HS-5 (cell line): ENCODE data around the gene ATF5.

Experiments
- DNase-seq: peaks from one replicate; pipeline ENCODE4 v3.0.0-alpha.2; 2012; ENCODE audit warnings: low read depth

ATF5 gene, protein sequence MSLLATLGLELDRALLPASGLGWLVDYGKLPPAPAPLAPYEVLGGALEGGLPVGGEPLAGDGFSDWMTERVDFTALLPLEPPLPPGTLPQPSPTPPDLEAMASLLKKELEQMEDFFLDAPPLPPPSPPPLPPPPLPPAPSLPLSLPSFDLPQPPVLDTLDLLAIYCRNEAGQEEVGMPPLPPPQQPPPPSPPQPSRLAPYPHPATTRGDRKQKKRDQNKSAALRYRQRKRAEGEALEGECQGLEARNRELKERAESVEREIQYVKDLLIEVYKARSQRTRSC

DNA sequence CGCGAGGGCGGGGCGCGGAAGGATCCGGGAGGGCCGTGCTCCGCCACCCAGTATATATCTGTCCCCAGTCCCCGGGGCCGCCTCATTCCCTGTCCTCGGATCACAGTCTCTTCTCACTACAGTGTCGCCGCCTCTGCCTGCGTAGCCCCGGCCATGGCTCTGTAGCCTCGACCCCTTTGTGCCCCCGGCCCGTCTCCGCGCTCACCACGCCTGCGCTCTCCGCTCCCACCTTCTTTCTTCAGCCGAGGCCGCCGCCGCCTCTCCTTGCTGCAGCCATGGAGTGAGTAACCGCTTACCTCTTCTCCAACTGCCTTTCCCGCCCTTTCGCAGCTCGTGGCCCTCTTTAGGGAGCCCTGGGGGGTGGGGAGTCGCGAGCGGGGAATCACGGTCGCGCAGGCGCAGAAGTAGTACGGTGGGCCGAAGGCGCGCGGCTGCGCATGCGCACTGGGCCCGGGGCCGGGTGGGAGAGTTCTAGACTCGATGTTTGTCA is at the start of gene ATF5, which contains the start of gene NUP62:
Gene ATF5, plus strand, starts transcription at position 85 of the 490 bp plus-strand sequence. CDS start 1,646 bp downstream, outside the sequence.
Gene NUP62, minus strand, starts transcription at position 384 of the 490 bp plus-strand sequence. CDS start 19,697 bp downstream, outside the sequence.
- peak; percentile 57 for DNase-seq

DNA sequence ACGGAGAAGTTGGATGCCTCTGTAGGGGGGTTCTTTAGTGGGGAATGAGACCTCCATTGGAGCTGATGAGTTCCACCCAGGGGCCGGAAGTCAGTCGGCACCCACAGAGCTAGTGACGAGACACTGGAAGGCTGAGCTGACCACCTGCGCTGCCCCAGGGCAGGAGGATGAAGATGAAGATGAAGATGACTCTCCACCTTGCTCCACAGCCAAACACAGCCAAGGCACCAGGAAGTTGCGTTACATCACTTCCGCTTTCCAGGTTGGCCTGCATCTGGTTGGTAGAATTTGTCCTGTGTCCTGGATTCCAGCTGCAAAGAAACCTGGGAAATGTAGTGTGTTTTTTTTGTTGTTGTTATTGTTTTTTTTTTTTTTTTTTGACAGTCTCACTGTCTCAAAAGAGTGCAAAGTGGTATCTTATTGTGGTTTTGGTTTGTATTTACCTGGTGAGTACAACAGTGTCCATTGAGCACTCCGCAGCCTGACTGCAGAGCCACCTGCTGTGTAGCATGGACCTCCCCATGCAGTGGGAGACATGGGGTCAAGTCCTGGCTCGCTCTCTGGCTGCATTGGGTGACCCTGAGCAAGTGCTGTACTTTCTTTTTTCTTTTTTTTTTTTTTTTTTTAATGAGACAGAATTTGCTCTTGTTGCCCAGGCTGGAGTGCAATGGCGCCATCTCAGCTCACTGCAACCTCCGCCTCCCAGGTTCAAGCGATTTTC is 49.6 kb upstream of the ATF5 start:
- no peak for DNase-seq

DNA sequence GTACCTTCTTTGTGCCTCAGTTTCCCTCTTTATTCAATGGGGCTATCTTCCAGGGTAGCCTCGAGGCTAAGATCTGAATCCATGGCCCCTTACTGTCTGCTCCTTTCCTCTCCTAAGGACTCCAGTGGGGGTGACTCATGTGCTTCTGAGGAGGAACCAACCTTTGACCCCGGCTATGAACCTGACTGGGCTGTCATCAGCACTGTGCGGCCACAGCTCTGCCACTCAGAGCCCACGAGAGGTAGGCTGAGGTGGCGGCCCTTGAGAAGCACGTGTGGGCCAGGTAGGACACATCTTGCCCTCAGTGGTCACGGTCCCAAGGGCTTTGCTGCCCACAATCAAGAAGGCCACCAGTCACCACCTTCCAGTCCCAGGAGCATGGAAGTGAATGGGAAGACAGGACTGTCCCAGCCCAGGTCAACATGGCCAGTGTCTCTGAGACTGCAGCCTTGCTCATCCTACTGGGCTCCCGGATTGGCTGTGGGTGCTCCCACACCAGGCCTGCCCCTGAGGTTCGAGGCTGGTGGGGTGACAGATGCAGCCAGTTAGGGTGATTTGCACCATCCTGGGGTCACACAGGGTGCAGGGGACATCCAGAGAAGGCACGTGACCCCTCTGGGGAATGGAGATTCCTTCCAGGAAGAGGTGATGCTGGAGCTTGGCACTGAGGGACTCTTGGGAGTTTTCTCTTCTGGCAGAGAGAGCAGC is 48.7 kb upstream of the ATF5 start:
- DNase-seq, result no peak

- no peak for DNase-seq
Measured at GRCh38 chr19:49881186-49881585, 47.8 kb upstream of the ATF5 start.

- DNase-seq, result no peak
Measured at GRCh38 chr19:49881672-49882394, 47.2 kb upstream of the ATF5 start.

DNA sequence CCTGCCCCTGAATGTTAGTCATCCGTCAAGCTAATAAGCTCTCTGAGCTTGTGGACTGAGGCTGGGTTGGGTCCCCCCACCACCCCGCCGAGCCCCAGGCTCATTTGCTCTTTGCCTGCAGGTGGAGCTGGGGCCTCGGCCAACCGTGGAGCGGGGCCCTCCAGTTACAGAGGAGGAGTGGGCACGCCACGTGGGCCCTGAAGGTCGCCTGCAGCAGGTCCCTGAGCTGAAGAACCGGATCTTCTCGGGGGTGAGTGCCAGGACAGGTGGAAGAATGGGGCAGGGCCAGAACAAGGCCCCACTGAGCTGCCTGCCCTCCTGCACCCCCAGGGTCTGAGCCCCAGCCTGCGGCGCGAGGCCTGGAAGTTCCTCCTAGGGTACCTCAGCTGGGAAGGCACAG is 46.4 kb upstream of the ATF5 start:
- no peak for DNase-seq

GRCh38 chr19:49883094-49883493 is 45.9 kb upstream of the ATF5 start:
- no peak for DNase-seq

DNA sequence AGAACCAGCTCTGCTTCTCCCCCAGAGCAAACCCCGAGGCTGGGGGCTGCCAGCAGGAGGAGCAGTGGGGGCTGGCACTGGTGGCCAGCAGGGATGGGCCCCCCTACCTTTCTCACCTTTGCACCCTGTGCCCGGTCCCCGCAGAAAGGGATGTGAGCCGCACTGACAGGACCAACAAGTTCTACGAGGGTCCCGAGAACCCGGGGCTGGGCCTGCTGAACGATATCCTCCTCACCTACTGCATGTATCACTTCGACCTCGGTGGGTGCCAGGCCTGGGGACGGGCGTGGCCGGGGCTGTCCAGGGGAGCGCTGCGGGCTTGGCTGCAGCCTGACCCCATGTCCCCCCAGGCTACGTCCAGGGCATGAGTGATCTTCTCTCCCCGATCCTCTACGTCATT is 44.9 kb upstream of the ATF5 start:
- no peak for DNase-seq

GRCh38 chr19:49884760-49885159 is 44.2 kb upstream of the ATF5 start:
- no peak for DNase-seq

DNA sequence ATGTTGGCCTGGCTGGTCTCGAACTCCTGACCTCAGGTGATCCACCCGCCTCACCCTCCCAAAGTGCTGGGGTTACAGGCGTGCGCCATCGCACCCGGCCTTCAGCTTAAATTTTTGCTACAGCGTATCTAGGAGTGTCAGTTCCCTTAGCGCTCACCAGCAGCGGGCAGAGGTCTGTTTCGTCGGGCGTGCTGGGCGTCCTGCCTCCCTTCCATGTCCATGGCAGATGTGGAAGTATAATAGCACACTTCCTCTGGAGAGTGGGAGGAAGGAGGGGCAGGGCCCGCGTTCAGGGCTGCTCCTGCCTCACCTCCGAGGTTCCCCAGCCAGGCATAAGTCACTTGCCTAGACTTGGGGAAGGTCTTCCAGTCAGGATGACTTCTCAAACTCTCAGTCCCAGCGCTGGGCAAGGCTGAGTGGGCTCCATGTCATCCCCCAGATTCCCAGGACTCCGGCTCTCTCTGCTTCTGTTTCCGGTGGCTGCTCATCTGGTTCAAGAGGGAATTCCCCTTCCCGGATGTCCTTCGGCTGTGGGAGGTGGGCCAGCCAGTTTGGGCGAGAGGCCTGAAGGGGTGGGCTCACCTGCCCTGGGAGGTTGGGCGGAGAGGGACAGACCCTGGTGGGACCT is 41.9 kb upstream of the ATF5 start:
- no peak for DNase-seq

GRCh38 chr19:49887665-49888509 is 41.1 kb upstream of the ATF5 start:
- DNase-seq, result no peak

GRCh38 chr19:49888510-49888824 is 40.5 kb upstream of the ATF5 start:
- DNase-seq, result no peak

GRCh38 chr19:49889038-49889686 is 39.8 kb upstream of the ATF5 start:
- DNase-seq, result no peak

DNA sequence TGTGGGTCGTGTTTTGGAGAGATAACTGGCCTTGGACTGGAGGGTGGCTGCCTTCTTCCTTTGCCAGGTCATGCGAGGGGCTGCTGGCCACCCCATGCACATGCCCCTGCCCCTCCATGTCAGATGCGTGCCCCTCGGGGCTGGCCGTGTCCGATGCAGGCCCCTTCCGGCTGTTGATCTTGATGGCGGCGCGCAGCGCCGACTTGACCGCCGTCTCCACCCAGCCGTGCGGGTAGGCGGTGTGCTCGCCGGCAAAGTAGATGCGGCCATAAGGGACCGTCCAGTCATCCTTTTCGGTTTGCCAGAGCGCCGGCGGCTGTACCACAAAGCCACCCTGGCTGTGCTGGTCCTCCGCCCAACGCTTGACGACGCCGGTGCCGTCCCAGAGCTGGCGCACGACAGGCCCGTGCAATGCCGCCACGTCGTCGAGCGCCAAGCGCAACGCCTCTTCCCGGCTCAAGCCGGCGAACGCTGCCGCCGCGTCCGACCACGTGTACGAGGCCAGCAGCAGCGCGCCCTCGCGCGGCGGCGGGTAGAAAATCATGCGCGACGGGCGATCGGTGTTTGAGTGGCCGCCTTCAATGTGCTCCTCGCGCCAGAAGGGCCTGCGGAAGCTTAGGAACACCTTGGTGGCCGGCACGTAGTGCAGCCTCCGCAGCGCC is 39.2 kb upstream of the ATF5 start:
- DNase-seq, result no peak

DNA sequence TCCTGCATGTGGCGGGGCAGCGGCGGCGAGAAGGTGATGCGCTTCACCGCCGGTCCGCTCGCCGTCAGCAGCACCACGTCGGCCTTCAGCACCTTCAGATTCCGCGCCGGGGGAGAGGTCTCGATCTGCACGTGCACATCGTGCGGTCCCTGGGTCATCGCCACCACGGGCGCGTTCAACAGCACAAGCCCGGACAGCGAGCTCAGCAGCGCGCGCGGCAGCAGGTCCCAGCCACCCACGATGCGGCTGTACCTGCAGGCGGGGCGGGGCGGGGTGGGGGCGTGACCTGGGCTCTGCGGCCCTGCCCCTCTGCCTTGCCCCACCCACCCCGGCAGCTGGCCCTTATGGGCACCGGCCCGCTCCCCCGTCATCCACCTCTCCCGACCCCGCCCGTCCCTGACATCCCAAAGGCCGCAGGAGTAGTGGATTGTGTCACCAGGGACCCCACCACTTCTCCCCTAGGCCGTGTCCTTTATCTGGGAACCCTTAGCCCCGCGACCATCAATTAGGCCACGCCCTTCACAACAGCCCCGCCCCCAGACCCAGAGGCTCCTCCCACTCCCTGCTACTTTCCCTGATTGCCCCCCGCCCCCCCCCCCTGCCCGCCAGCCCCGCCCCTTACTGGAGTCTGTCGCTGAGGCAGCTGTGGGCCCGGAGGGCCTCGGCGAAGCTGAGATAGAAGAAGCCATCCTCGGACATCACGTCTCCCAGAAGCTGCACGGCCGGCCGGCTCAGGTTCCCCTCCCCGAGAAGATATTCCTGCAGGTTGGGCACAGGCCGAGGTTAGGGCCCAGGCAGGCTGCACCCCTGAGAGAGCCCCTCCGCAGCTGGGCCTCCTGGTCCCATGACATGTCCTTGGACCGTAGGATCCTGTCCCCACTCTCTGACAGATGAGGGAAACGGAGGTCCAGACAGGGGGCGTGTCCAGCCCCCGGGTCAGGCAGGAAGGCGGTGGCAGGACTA is 38.4 kb upstream of the ATF5 start:
- no peak for DNase-seq

GRCh38 chr19:49891393-49891792 is 37.6 kb upstream of the ATF5 start:
- DNase-seq, result no peak

- DNase-seq, result no peak
Measured at GRCh38 chr19:49892716-49893115, 36.3 kb upstream of the ATF5 start.

GRCh38 chr19:49894011-49894664 is 34.9 kb upstream of the ATF5 start:
- DNase-seq, result no peak
